ENCODE data around the gene ADAMTS8. TPM values are rescaled to one million over a fixed set of nuclear protein-coding genes. Genes with fewer than 3 reads are reported as not detected.

ADAMTS8 gene
- total and polyA plus RNA-seq, 8 donors = 0.58 to 24.1 (median 4.8) TPM

DNA sequence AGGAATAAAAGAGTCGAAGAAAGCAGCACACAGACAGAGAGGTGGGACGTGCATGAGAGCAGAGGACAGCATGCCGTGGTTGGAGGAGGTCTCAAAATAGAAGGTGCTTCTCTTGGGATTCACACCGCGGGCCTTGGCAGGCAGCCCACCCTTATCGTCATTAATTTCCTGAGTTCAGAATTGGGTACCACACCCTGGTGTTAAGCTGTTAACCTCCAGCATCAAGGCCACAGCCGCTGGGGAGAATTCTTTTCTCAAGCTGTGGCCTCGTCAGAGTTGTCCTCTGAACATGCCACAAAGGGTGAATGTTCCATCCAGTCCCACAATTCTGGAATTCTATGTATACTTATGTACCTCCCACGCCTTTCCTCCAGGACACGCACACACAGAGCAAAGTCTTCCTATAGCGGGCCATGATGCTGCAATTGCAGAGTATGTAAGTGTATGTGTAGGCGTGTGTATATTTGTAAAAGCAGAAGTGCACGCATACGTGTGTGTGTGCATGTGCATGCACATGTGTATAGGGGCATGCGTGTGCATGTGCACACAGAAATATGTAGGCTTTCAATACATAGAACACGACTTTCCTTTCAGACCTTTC lies 39.0 kb downstream of the ADAMTS8 start:
- TF ChIP-seq POLR2AphosphoS5 (IDR thresholded peaks at IDR 0.05) (no peak), EP300 (IDR thresholded peaks at IDR 0.05) (no peak), CTCF (IDR thresholded peaks at IDR 0.05) (no peak), POLR2A (IDR thresholded peaks at IDR 0.05) (no peak)
- intact Hi-C loops (cut with DNase I; ENCODE audit: low total_unique reads) = no loop called here

GRCh38 chr11:130388607-130389205 lies 39.7 kb downstream of the ADAMTS8 start:
- intact Hi-C loops (cut with DNase I; ENCODE audit: low total_unique reads) = no loop called here
- Histone ChIP-seq H3K4me1 (peaks cover 0 to 40% (median 29%) of the 10 kb centered on the region in 4 donors), H3K4me3 (peak overlapping the region in 1 of 4 donors; percentile 3)

More for the DNA sequence above, 39.0 kb downstream of the ADAMTS8 start:
- Histone ChIP-seq H3K36me3 (no peaks in the 10 kb centered on the region), H3K4me3 (peak overlapping the region in 1 of 4 donors; percentile 3), H3K4me1 (peaks cover 0 to 37% (median 28%) of the 10 kb centered on the region in 4 donors), H3K9me3 (no peaks in the 10 kb centered on the region), H3K27ac (peak overlapping the region in 3 of 5 donors; percentile 0 to 81 (median 33)), H3K27me3 (no peaks in the 10 kb centered on the region)
- DNase-seq = no peak
- WGBS, 5 donors = 58 to 63% (median 62%) methylated on average over 16 of the region's 16 CpGs

GRCh38 chr11:130386056-130386455 lies 42.4 kb downstream of the ADAMTS8 start:
- TF ChIP-seq POLR2A (IDR thresholded peaks at IDR 0.05) (no peak), EP300 (IDR thresholded peaks at IDR 0.05) (no peak), CTCF (IDR thresholded peaks at IDR 0.05) (no peak), POLR2AphosphoS5 (IDR thresholded peaks at IDR 0.05) (no peak)
- H3K4me1 ChIP-seq = peaks cover 0 to 25% (median 23%) of the 10 kb centered on the region in 4 donors
- intact Hi-C loops (cut with DNase I; ENCODE audit: low total_unique reads) = no loop called here
- no peak overlapping the region for H3K4me3 ChIP-seq
- H3K9me3 ChIP-seq = no peaks in the 10 kb centered on the region
- WGBS, 5 donors = 92 to 97% (median 97%) methylated on average over 3 of the region's 3 CpGs
- no peaks in the 10 kb centered on the region for H3K36me3 ChIP-seq
- no peak for DNase-seq
- no peaks in the 10 kb centered on the region for H3K27me3 ChIP-seq
- H3K27ac ChIP-seq = no peak overlapping the region

More at GRCh38 chr11:130388607-130389205, 39.7 kb downstream of the ADAMTS8 start:
- peak overlapping the region in 1 of 5 donors; percentile 81 for H3K27ac ChIP-seq
- H3K27me3 ChIP-seq = no peaks in the 10 kb centered on the region
- H3K9me3 ChIP-seq = no peaks in the 10 kb centered on the region
- 68 to 84% (median 79%) methylated on average over 11 of the region's 11 CpGs for WGBS, 5 donors
- TF ChIP-seq CTCF (IDR thresholded peaks at IDR 0.05) (no peak), POLR2A (IDR thresholded peaks at IDR 0.05) (no peak), POLR2AphosphoS5 (IDR thresholded peaks at IDR 0.05) (no peak), EP300 (IDR thresholded peaks at IDR 0.05) (no peak)
- DNase-seq = no peak
- H3K36me3 ChIP-seq = no peaks in the 10 kb centered on the region

DNA sequence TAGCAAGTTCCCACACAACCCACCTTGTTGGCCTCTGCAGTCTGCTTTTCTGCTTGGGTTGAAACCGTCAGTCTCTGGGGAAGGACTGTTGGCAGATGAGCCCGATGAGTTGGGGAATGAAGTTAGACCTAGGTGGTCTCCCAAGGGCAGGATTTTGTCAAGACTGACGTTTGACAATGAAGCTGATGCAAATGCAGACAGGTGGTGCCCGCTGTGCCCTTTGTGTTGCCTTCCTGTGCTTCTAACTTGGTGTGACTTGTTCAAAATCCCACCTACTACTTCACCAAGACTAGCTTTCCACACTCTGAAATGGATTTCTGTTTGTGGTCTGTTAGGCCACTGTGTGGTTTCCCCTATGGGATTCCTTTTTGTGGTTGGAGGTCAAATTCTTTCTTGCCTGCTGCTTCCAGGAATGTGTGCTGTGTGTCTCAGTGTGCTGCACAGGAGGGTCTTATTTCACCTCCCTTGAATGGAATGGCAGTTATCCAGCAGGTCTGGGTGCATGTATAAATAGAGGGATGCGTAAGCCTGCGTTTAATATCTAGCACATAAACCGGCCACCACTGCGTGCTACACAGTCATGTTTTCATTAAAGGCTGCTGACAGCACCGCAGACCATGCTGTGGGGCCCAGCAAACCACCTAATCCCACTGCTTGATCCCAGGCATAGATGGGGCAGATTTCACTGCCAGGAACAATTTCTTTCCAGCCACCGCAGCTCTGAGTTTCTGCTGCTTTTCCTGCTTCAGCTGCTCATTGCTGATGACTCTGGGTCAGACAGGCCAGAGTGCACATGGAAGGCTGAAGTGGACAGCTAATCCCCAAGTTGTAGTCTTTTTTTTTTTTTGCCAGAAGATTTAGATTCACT lies 44.8 kb downstream of the ADAMTS8 start:
- peaks cover 0 to 7% (median 2%) of the 10 kb centered on the region in 4 donors for H3K4me1 ChIP-seq
- no peaks in the 10 kb centered on the region for H3K27me3 ChIP-seq
- TF ChIP-seq POLR2AphosphoS5 (IDR thresholded peaks at IDR 0.05) = peak in 1 of 3 donors; percentile 48
- no peak for TF ChIP-seq CTCF (IDR thresholded peaks at IDR 0.05)
- no peak for TF ChIP-seq POLR2A (IDR thresholded peaks at IDR 0.05)
- H3K4me3 ChIP-seq = no peak overlapping the region
- intact Hi-C loops (cut with DNase I; ENCODE audit: low total_unique reads) = no loop called here
- 60 to 77% (median 71%) methylated on average over 10 of the region's 10 CpGs for WGBS, 5 donors
- no peak for DNase-seq
- H3K27ac ChIP-seq = peak overlapping the region in 3 of 5 donors; percentile 16 to 81 (median 53)
- H3K36me3 ChIP-seq = no peaks in the 10 kb centered on the region
- H3K9me3 ChIP-seq = no peaks in the 10 kb centered on the region

Measured in stomach (tissue), 9 donors.